Upper lobe of left lung (tissue), 6 donors: ENCODE data around the gene PEX10. TPM values are rescaled to one million over a fixed set of nuclear protein-coding genes. Genes with fewer than 3 reads are reported as not detected.

Experiments
- ATAC-seq, 2 donors: fragments of 200-7000 bp; cut with Tn5 transposase; one replicate each; pipeline ENCODE4 v1.9.1; 2022; ENCODE audit warnings: mild to moderate bottlenecking in 2 of 2, moderate library complexity in 2 of 2; ENCODE audit not compliant: low FRiP score in 2 of 2
- DNase-seq, 2 donors: peaks; one replicate each; pipeline ENCODE4 v3.0.0-alpha.2; 2019 to 2020
- H3K27ac ChIP-seq, 4 donors: fragments of 200-600 bp; sonication (generic); one replicate each; pipeline ENCODE4 v1.5.1; 2016 to 2019
- H3K27me3 ChIP-seq, 4 donors: fragments of 200-600 bp; sonication (generic); one replicate each; pipeline ENCODE4 v1.5.1; 2017 to 2019
- H3K36me3 ChIP-seq, 4 donors: fragments of 200-600 bp; sonication (generic); one replicate each; pipeline ENCODE4 v1.5.1; 2016 to 2019
- H3K4me1 ChIP-seq, 4 donors: fragments of 200-600 bp; sonication (generic); one replicate each; pipeline ENCODE4 v1.5.1; 2018 to 2019
- H3K4me3 ChIP-seq, 4 donors: fragments of 200-600 bp; sonication (generic); one replicate each; pipeline ENCODE4 v1.5.1; 2017 to 2019; ENCODE audit warnings: mild to moderate bottlenecking in 2 of 4, moderate library complexity in 1 of 4
- H3K9me3 ChIP-seq, 4 donors: fragments of 200-600 bp; sonication (generic); one replicate each; pipeline ENCODE4 v1.5.1; 2018 to 2019
- EP300 ChIP-seq, 4 donors: sonication (generic); formaldehyde crosslinking; IDR thresholded peaks; one replicate each; pipeline ENCODE4 v1.5.1; 2017; ENCODE audit warnings: antibody characterized with exemption in 4 of 4, control low read depth in 2 of 4
- POLR2A ChIP-seq, 4 donors: fragments of 450-650 bp; IDR thresholded peaks; one replicate each; pipeline ENCODE4 v1.5.1; 2016 to 2017; ENCODE audit warnings: antibody characterized with exemption in 4 of 4, mild to moderate bottlenecking in 2 of 4
- POLR2AphosphoS5 ChIP-seq, 2 donors: sonication (generic); formaldehyde crosslinking; IDR thresholded peaks; one replicate each; pipeline ENCODE4 v1.5.1; 2017; ENCODE audit warnings: antibody characterized with exemption in 2 of 2
- WGBS, 2 donors: methylation state at CpG; one replicate each; pipeline ENCODE4 v1.1.5; 2017 to 2018; 5-methylcytosine and 5-hydroxymethylcytosine counted together
- total RNA-seq, 6 donors: library from RNA; depleted of rRNA in 4 of 6; stranded (reverse); fragments of >200 nt in 4 of 6; gene quantifications; one replicate each; pipeline versions ENCODE4 v1.1.0 to v1.2.1, GENCODE V29; 2016 to 2021
- TF ChIP-seq, protein P1 (sequence below), 6 experiments: fragments of 450-650 bp in 4 of 6; fragments of 200-600 bp in 2 of 6; sonication (generic) in 2 of 6; IDR thresholded peaks; one replicate each; pipeline ENCODE4 v1.5.1; 2016 to 2019; ENCODE audit warnings: antibody characterized with exemption in 6 of 6
- donor health status: DM: no; HTN: no; CAD: no; lungs with moderate emphysema.
- donor health status: DM: no; HTN: yes; CAD: no; lungs with severe emphysema.

Gene PEX10
- total RNA-seq, 6 donors from 2014 or later, result 15.7 to 32.1 (median 19.9) TPM

DNA sequence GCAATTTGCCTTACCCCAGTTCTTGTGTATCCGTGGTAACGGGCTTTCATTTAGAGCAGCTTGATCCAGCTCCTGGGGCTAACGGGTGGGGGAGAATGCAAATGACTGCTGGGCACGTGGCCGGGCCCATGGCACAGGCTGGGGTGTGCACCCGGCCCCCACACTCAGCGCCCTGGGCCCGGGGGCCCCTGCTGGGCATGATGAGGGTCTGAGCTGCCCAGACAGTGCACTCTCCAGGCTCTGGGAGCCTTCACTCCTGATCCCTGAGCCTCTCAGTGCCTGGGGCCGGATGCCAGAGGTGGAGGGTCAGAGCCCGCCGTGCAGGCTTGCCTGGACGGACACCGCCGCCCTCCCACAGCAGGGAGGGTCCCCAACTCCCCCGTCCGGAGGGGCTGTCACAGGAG lies 20.1 kb upstream of the PEX10 start:
- H3K36me3 ChIP-seq, result no peaks in the 10 kb centered on the region
- H3K27me3 ChIP-seq, result no peaks in the 10 kb centered on the region
- 37% methylated on average over 10 of the region's 16 CpGs; no CpG with 5 or more reads in 1 of the 2 donors for WGBS, 2 donors
- H3K4me1 ChIP-seq, result no peaks in the 10 kb centered on the region
- no peak overlapping the region for H3K27ac ChIP-seq
- TF ChIP-seq, protein P1, sequence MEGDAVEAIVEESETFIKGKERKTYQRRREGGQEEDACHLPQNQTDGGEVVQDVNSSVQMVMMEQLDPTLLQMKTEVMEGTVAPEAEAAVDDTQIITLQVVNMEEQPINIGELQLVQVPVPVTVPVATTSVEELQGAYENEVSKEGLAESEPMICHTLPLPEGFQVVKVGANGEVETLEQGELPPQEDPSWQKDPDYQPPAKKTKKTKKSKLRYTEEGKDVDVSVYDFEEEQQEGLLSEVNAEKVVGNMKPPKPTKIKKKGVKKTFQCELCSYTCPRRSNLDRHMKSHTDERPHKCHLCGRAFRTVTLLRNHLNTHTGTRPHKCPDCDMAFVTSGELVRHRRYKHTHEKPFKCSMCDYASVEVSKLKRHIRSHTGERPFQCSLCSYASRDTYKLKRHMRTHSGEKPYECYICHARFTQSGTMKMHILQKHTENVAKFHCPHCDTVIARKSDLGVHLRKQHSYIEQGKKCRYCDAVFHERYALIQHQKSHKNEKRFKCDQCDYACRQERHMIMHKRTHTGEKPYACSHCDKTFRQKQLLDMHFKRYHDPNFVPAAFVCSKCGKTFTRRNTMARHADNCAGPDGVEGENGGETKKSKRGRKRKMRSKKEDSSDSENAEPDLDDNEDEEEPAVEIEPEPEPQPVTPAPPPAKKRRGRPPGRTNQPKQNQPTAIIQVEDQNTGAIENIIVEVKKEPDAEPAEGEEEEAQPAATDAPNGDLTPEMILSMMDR (IDR thresholded peaks at IDR 0.05), result no peak
- TF ChIP-seq POLR2A (IDR thresholded peaks at IDR 0.05) (no peak), POLR2AphosphoS5 (IDR thresholded peaks at IDR 0.05) (no peak), EP300 (IDR thresholded peaks at IDR 0.05) (no peak)
- DNase-seq (peak in 1 of 2 donors; percentile 78), ATAC-seq (no peak)
- H3K4me3 ChIP-seq, result no peak overlapping the region
- peaks cover 0 to 11% (median 2%) of the 10 kb centered on the region in 4 donors for H3K9me3 ChIP-seq

DNA sequence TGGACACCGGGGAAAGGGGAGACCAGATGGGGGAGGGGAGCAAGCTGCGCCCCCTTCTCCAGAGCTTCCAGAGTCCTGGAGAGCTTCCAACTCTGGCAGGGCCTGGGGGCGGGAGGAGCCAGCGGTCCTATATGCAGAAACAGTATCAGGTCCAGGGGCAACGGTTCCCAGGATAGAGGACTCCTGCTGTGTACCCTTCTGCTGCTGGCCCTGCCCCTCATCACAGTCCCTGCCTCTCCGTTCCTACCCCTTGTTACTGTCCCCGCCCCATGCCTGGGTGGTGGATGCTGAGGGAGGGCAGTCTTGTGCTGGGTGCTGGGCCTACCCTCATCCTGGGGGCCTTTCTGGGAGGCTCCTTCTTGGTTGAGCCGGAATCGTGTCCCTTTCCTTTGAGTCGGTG lies 19.2 kb upstream of the PEX10 start:
- 72 to 74% methylated on average over 7 to 10 of the region's 10 CpGs for WGBS, 2 donors
- Histone ChIP-seq H3K4me1 (no peaks in the 10 kb centered on the region), H3K4me3 (no peak overlapping the region), H3K27ac (no peak overlapping the region), H3K9me3 (peaks cover 0 to 11% (median 2%) of the 10 kb centered on the region in 4 donors), H3K36me3 (no peaks in the 10 kb centered on the region), H3K27me3 (no peaks in the 10 kb centered on the region)
- TF ChIP-seq POLR2A (IDR thresholded peaks at IDR 0.05), result no peak
- TF ChIP-seq EP300 (IDR thresholded peaks at IDR 0.05), result no peak
- TF ChIP-seq, protein P1 (IDR thresholded peaks at IDR 0.05), result no peak
- no peak for TF ChIP-seq POLR2AphosphoS5 (IDR thresholded peaks at IDR 0.05)
- ATAC-seq (no peak), DNase-seq (no peak)

DNA sequence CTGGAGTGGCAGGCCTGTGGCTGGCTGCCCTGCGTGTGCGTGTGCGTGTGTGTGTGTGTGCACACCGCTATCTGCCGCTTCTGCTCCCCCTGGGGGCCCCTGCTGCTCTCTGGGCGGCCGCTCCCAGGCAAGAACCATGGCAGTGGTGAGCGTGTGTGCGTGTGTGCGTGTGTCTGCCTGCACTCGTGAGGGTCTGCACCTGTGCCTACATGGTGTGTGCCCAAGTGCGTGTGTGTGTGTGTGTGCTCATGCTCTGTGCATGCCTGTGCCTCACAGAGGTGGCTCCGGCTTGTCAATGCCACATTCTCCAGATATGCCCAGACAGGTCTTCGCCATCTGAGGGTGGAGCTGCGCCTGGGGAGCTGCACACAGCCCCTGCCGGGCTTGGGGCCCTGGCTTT lies 18.7 kb upstream of the PEX10 start:
- WGBS, 2 donors, result 61% methylated on average over 12 of the region's 16 CpGs; no CpG with 5 or more reads in 1 of the 2 donors
- DNase-seq (peak in 1 of 2 donors; percentile 58), ATAC-seq (no peak)
- no peak overlapping the region for H3K4me3 ChIP-seq
- H3K9me3 ChIP-seq, result peaks cover 0 to 11% (median 2%) of the 10 kb centered on the region in 4 donors
- H3K36me3 ChIP-seq, result no peaks in the 10 kb centered on the region
- H3K27ac ChIP-seq, result no peak overlapping the region
- no peaks in the 10 kb centered on the region for H3K27me3 ChIP-seq
- H3K4me1 ChIP-seq, result no peaks in the 10 kb centered on the region
- TF ChIP-seq, protein P1 (IDR thresholded peaks at IDR 0.05), result no peak
- TF ChIP-seq POLR2AphosphoS5 (IDR thresholded peaks at IDR 0.05) (no peak), EP300 (IDR thresholded peaks at IDR 0.05) (no peak), POLR2A (IDR thresholded peaks at IDR 0.05) (no peak)

DNA sequence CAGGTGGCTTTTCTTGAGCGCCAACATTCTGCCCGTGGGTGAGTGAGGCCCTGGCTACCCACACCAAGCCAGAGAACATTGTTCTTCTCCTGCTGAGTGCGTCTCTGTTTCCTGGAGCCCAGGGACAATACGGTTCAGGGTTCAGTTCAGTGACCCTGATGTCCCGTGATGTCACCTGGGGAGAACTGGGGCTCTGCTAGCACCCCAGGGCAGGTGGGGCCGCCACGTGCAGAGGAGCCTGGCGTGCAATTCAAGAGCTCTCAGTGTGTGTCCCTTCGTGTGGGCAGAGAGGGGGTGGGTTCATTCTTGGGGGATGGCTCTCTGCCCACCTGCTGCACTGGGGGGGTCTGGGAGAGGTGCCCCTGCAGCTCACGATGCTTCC lies 18.2 kb upstream of the PEX10 start:
- Histone ChIP-seq H3K4me1 (no peaks in the 10 kb centered on the region), H3K4me3 (no peak overlapping the region), H3K27me3 (no peaks in the 10 kb centered on the region), H3K27ac (no peak overlapping the region), H3K9me3 (peaks cover 0 to 11% (median 2%) of the 10 kb centered on the region in 4 donors), H3K36me3 (no peaks in the 10 kb centered on the region)
- 73 to 81% methylated on average over 4 to 10 of the region's 10 CpGs for WGBS, 2 donors
- peak in 1 of 2 donors; percentile 55 for DNase-seq
- no peak for ATAC-seq
- TF ChIP-seq POLR2A (IDR thresholded peaks at IDR 0.05) (no peak), EP300 (IDR thresholded peaks at IDR 0.05) (no peak)

DNA sequence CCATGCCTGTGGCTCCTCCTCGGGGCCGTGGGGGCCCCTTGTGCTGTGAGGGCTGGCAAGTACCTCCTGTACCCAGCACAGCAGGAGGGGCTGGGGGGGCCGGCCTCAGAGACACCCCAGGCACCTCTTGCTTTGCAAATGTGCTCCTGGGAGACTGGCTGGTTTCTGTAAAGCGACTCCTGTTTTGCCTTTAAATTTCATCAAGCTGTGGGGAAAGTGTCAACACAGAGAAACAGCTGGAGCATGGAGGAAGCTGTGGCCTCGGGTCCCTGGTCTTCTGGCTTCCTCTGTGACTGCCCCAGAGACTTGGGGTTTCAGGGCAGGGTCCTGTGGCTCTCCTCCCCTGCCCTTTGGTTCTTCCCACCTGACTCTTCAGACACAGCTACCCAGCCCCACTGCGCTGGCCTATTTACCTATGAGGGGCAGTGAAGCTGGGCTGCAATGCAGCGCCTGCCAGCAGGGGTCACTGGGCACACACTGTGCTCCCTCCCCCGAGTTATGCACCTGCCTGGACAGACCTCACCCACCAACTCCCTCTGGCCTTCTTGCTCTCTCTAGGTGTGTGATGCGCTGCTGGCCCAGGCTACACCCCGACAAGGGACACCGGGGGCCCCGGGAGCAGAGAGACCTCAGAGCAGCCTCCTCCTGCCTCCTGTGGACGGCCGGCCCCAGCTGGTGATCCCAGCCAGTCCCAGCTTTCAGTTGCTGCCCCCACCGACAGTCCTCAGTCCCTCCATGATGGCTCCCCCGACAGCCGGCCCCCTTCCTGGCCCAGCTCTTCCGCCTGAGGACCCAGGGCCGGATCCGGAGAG lies 17.6 kb upstream of the PEX10 start:
- DNase-seq (peak in 1 of 2 donors; percentile 67), ATAC-seq (no peak)
- WGBS, 2 donors, result 72 to 77% methylated on average over 13 to 14 of the region's 20 CpGs
- Histone ChIP-seq H3K36me3 (no peaks in the 10 kb centered on the region), H3K27ac (no peak overlapping the region), H3K27me3 (no peaks in the 10 kb centered on the region), H3K4me3 (no peak overlapping the region), H3K9me3 (peaks cover 0 to 11% (median 2%) of the 10 kb centered on the region in 4 donors), H3K4me1 (no peaks in the 10 kb centered on the region)
- TF ChIP-seq EP300 (IDR thresholded peaks at IDR 0.05), result no peak
- no peak for TF ChIP-seq POLR2A (IDR thresholded peaks at IDR 0.05)
- TF ChIP-seq, protein P1 (IDR thresholded peaks at IDR 0.05), result peak in 3 of 6 experiments; percentile 16 to 38 (median 35)
- TF ChIP-seq POLR2AphosphoS5 (IDR thresholded peaks at IDR 0.05), result no peak
